ENCODE data around the gene CCL23.

The CCL23 gene

GRCh38 chr17:36060816-36061215 lies 43.0 kb upstream of the CCL23 start:
- Histone ChIP-seq H3K9ac (ENCODE audit: low read length) (no peak overlapping the region), H3K27me3 (ENCODE audit: low read length) (no peaks in the 10 kb centered on the region), H3K9me2 (replicated peaks; ENCODE audit: insufficient read depth, low read length) (no peaks in the 10 kb centered on the region), H4K20me1 (ENCODE audit: low read depth, low read length) (no peaks in the 10 kb centered on the region), H3K36me3 (ENCODE audit: low read length) (no peaks in the 10 kb centered on the region), H3K79me2 (ENCODE audit: insufficient read depth, low read length) (no peaks in the 10 kb centered on the region), H3K9me3 (ENCODE audit: insufficient read depth, low read length) (no peaks in the 10 kb centered on the region), H3K27ac (ENCODE audit: low read depth, low read length) (no peak overlapping the region), H3K4me2 (ENCODE audit: low read depth, low read length, poor library complexity, severe bottlenecking) (no peak overlapping the region), H3K4me3 (ENCODE audit: insufficient read depth, low read length, poor library complexity, severe bottlenecking) (no peak overlapping the region), H2AFZ (ENCODE audit: low read depth, low read length, severe bottlenecking) (no peak overlapping the region), H3F3A (ENCODE audit: insufficient read depth) (no peaks in the 10 kb centered on the region)
- TF ChIP-seq CTCF (IDR thresholded peaks at IDR 0.05; ENCODE audit: insufficient read depth, low read length, poor library complexity, severe bottlenecking) (no peak), EZH2phosphoT487 (conservative IDR thresholded peaks at IDR 0.05; ENCODE audit: low read length) (no peak)

DNA sequence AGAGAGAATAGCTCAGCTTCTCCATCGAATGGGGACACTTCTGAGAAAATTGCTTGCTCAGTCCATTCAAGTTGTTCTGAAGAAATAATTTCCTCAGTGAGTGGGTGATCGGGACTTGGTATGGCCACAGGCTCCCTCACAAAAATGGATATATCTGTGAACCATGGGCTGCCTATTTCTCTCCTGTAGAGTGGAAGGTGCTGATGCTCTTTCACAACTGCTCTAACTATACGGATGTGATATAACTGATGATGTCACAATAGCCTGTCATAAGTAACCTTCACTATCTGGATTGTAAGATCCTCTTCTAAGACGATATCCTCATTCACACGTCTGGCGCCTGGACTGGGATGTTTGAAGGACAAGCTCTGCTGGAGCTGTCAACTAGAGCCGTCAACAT lies 41.6 kb upstream of the CCL23 start:
- Histone ChIP-seq H3K27ac (ENCODE audit: low read depth, low read length) (no peak overlapping the region), H3K9ac (ENCODE audit: low read length) (no peak overlapping the region)
- no peak for TF ChIP-seq CTCF (IDR thresholded peaks at IDR 0.05; ENCODE audit: insufficient read depth, low read length, poor library complexity, severe bottlenecking)

DNA sequence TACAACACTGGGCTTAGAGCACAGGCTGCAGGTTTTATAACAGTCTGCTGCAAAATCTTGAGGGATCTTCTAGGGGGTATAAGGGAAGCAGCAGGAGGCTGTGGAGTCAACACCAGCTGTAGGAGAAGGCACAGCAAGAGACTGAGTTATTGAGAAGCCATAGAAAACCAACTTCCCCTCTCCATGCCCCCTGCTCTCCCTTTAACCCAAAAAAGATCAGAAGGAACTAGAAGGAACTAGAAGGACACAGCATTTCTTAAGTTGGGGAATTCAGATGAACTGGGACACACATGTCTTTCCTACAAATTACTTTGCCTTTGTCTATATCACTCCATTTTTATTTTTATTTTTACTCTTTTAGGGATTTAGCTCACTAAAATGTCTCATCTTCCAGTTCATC lies 40.1 kb upstream of the CCL23 start:
- Histone ChIP-seq H3K27ac (ENCODE audit: low read depth, low read length) (no peak overlapping the region), H3K27me3 (ENCODE audit: low read length) (no peaks in the 10 kb centered on the region), H3K79me2 (ENCODE audit: insufficient read depth, low read length) (no peaks in the 10 kb centered on the region), H3K36me3 (ENCODE audit: low read length) (no peaks in the 10 kb centered on the region), H4K20me1 (ENCODE audit: low read depth, low read length) (no peaks in the 10 kb centered on the region), H3K9me2 (replicated peaks; ENCODE audit: insufficient read depth, low read length) (no peaks in the 10 kb centered on the region), H3F3A (ENCODE audit: insufficient read depth) (no peaks in the 10 kb centered on the region), H2AFZ (ENCODE audit: low read depth, low read length, severe bottlenecking) (no peak overlapping the region), H3K9me3 (ENCODE audit: insufficient read depth, low read length) (no peaks in the 10 kb centered on the region), H3K4me2 (ENCODE audit: low read depth, low read length, poor library complexity, severe bottlenecking) (no peak overlapping the region), H3K4me3 (ENCODE audit: insufficient read depth, low read length, poor library complexity, severe bottlenecking) (no peak overlapping the region), H3K9ac (ENCODE audit: low read length) (no peak overlapping the region)
- TF ChIP-seq CTCF (IDR thresholded peaks at IDR 0.05; ENCODE audit: insufficient read depth, low read length, poor library complexity, severe bottlenecking) (no peak), EZH2phosphoT487 (conservative IDR thresholded peaks at IDR 0.05; ENCODE audit: low read length) (no peak)

More for the DNA sequence above, 41.6 kb upstream of the CCL23 start:
- Histone ChIP-seq H3K4me3 (ENCODE audit: insufficient read depth, low read length, poor library complexity, severe bottlenecking) (no peak overlapping the region), H3K79me2 (ENCODE audit: insufficient read depth, low read length) (no peaks in the 10 kb centered on the region), H3K9me2 (replicated peaks; ENCODE audit: insufficient read depth, low read length) (no peaks in the 10 kb centered on the region), H2AFZ (ENCODE audit: low read depth, low read length, severe bottlenecking) (no peak overlapping the region), H3F3A (ENCODE audit: insufficient read depth) (no peaks in the 10 kb centered on the region), H4K20me1 (ENCODE audit: low read depth, low read length) (no peaks in the 10 kb centered on the region), H3K4me2 (ENCODE audit: low read depth, low read length, poor library complexity, severe bottlenecking) (no peak overlapping the region), H3K36me3 (ENCODE audit: low read length) (no peaks in the 10 kb centered on the region), H3K27me3 (ENCODE audit: low read length) (no peaks in the 10 kb centered on the region), H3K9me3 (ENCODE audit: insufficient read depth, low read length) (no peaks in the 10 kb centered on the region)
